Body of pancreas (tissue), 2 donors: ENCODE measurements around the gene LIMS3. TPM values are rescaled to one million over a fixed set of nuclear protein-coding genes. Genes with fewer than 3 reads are reported as not detected.

Experiments
- total RNA-seq, 2 donors: library from RNA; depleted of rRNA; stranded (reverse); fragments of >200 nt; gene quantifications; one replicate each; pipeline ENCODE4 v1.1.0, GENCODE V29; 2016

The LIMS3 gene
- total RNA-seq, 2 donors from 2014 or later, result 4.7 to 4.9 TPM

Other genes with a start within 250 kb of the LIMS3 start
- gene RGPD5, start 104.4 kb upstream of the LIMS3 start, total RNA-seq, result 10 to 100 TPM; 25.7 to 42.8 TPM
- gene MALL, start 217.1 kb downstream of the LIMS3 start, total RNA-seq, result 10 to 100 TPM in 1 of 2 donors, 1 to 10 TPM in 1; 6.6 to 10.4 TPM